ENCODE results near the gene EXOC4.
"Not testable (repeated sequence)": the region's sequence is repeated elsewhere in the genome, so short reads cannot be mapped to it uniquely, and the experiment has no call there.

The EXOC4 gene

DNA sequence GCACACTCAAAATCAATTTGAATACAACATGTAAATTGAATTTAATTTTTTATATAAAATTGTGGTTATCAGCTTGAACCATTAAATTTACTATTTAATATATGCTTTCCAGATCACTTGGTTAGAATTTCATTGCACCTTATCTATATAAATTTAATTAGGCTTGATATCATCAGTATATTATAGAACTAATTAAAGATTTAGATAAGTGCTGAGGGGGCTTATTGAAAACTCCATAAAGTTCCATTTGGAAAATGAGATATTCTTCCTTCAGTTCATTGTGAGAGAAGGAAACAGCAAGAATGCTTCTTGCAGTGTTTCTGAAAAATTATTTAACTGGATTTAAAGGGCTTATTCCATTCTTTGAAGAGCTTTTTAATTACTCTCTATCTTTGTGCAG is 788.6 kb downstream of the EXOC4 start:
- no peak for DNase-seq (ENCODE audit: low spot score)

DNA sequence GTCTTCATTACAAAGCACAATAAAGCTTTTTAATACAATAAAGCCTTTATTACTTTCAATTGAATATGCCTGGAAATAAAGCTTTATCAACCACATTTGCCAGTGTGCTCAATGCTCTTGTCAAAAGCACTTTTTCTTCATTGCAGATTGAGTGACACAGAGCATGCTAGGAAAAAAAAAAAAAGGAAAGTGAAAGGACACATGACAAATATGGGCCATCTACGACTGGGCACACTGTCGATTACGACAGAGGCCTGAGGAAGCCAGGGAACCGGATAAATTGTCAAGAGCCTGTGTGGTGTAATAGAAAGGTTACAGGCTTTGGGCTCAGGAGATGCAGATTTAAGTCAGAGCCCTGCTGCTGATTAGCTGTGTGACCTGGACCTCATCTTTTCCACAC is 789.4 kb downstream of the EXOC4 start:
- no peak for DNase-seq (ENCODE audit: low spot score)

DNA sequence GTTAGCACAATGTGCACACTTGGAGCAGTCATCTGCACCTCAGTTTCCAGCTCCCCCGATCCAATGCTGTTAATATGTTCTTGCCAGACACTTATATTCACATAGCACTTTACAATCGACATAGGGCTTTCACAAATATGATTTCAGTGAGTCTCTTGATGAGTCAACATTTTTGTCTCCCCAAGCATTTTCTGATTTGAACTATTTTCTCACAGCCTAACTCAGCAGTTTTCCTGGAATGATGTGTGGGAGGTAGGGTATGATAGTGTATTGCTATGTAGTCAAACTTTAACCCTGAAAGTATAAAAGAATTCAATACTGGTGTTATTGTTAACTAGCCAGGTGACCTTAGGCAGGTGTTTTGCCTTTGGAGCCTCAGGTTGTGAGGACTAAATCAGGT is 791.8 kb downstream of the EXOC4 start:
- no peak for DNase-seq (ENCODE audit: low spot score)

DNA sequence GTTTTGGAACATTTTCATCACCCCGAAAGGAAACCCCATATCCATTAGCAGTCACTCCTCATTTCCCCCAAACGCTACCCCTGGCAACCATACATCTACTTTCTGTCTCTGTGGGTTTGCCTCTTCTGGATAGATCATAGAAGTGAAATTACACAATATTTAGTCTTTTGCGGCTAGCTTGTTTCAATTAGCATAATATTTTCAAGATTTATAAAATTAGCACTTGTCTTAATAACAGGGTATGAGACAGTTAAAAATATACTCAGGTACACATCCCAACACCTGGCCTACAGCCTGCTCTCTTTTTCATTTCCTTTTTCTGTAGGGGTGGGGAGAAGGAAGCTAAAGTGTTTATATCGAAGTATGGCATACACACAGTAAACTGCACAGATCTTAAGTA is 792.8 kb downstream of the EXOC4 start:
- DNase-seq (ENCODE audit: low spot score) = no peak

DNA sequence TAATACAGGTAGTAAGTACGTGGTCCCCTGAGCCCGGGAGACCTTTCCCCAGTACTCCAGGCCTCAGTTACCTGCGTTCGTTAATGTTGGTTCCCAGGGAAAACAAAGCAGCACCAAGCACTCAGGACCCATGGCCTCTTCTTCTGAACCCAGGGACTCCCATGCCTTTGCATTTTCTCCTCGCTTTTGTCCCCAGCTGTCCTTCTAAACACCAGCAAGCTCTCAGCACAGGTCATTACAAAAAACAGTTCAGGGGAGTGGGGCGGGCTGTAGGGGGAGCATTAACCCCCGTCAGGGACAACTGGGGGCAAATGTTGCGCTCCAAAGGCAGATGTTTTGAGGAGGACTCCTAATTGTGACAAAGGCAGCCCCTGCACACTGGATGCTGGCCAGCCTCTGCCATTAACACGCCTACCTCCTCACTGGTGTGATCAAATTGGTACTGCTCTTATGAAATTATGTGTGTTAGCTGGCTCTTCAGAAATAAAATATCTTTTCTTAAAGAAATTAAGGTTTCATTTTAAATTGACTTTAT is 793.8 kb downstream of the EXOC4 start:
- DNase-seq (ENCODE audit: low spot score) = no peak

DNA sequence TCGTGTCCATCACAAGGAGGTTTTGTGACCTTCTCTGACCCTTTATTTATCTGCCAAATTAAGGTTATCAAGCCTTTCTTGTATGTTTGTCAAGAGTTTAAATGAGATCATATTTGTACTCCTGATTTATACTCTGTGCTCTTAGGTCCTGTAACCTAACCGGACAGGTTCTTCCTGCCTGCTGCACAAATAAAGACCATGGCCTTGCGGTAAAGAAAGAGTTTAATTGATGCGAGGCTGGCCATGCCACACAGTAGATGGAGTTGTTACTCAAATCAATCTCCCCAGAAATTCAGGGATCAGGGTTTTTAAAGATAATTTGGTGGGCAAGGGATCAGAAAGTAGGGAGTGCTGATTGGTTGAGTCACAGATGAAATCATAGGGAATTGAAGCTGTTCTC is 794.8 kb downstream of the EXOC4 start:
- DNase-seq (ENCODE audit: low spot score) = no peak

DNA sequence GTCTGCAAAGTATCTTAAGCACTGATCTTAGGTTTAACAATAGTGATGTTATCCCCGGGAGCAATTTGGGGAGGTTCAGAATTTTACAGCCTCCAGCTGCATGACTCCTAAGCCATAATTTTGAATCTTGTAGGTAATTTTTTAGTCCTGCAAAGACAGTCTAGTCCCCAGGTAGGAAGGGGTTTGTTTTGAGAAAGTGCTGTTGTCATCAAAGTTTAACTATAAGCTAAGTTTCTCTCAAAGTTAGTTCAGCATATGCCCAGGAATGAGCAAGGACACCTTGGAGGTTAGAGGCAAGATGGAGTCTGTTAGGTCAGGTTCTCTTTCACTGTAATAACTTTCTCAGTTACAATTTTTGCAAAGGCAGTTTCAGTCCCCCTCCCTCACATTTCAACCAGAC is 795.3 kb downstream of the EXOC4 start:
- DNase-seq (ENCODE audit: low spot score) = no peak

DNA sequence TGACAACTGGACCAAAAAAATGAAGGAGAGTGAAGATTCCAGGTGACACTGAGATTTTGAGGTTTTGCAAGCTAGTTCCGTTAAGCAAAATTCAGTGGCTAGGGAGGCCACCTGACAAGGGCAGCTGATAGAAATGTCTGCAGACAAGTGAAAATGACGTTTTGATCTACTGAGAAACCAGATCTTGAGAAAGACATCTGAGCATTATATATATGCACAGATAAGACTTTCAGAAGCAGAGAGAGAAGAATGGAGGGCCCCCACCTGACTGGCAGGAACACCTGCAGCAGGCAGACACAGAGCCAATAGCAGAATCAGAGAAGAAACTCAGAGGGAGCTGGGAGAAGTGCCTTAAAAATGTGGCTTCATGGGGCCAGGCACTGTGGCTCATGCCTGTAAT is 798.1 kb downstream of the EXOC4 start:
- no peak for DNase-seq (ENCODE audit: low spot score)

DNA sequence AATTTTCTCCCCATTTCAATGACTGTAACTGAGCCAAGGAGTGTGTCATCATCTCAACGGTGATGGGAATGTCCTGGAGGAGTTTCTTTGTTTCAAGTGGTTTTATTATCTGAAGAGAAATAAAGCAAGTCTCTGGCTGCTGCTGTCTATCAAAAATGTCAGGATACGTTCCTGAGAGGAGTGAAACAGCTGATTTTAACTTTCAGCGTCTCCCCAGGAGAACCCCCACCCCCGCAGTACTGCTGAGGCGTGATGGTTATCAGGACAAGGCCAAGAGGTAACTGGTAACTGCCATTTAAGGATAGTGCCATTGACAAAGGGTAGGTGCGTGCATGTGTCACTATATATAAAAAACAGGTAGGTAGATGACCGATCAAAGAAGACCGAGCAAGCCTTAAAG is 803.9 kb downstream of the EXOC4 start:
- DNase-seq (ENCODE audit: low spot score) = no peak

DNA sequence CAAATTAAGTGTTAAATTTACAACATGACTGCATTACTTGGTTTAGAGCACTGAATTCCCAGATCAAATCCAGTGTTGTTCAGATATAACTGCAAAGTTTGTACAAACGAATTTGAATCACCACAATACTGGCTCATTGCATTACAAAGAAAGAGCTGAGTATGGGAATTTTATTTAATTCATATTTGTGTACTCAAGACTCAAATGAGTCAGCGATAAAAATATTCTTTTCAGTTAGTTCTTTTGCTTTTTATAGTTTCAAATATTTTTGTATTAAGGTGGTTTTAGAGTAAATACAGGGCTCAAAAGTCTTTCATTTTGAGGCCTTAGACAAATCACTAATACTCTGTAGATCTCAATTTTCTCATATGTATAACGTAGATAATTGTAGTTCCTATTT is 805.6 kb downstream of the EXOC4 start:
- DNase-seq (ENCODE audit: low spot score) = no peak

DNA sequence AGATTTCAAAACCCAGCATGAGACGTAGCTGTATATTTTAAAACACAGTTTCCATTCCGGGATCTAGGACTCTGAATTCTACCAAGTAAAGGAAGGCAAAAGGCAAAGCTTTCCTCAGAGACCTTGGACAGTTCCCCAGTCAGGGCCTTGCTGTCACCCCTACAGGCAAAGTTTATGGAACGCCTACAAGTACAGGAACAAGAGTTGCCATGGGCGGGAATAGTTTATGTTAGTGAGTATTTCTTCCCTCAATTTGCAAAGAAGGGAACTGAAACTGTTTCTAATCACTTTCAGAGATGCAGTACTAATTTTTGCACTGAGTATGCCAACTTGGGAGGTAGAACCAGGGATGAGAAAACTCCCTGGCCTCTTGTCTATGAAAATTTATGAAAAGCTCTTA is 806.1 kb downstream of the EXOC4 start:
- DNase-seq (ENCODE audit: low spot score) = no peak

DNA sequence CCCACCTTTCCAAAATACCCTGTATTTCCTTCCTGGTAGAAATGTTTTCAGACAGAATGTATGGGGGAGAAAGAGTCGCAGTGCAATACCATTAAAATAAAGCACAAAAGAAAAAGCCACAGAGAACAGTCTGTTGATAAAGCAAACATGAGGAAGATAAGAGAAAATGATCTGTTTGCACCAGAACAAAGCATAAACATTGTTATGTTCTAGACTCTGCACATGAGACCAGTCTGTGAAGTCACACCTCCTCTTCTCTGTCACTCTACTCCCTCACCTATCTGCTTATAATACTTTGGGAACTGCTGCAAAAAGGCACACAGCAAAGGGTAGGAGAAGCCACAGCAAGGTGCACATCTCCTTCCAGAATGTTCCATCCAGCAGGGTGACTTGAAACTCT is 807.0 kb downstream of the EXOC4 start:
- DNase-seq (ENCODE audit: low spot score) = no peak

DNA sequence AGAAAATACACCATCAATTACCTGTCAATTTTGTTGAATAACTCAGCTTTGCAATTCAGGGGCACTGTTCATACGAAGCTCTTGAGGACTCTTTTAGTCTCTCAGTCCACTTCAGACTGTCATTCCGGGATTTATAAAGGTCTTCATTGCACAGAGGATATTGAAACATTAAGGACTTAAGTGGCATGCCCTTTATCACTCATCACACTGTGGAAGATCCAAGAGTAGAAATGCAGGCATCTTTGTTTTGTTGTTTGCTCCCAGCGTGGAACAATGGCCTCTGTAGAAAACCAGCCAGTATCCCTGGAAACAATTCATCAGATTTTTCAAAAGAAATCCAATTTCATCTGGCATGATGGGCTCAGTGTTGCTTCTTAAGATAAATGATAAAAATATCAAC is 808.0 kb downstream of the EXOC4 start:
- no peak for DNase-seq (ENCODE audit: low spot score)

DNA sequence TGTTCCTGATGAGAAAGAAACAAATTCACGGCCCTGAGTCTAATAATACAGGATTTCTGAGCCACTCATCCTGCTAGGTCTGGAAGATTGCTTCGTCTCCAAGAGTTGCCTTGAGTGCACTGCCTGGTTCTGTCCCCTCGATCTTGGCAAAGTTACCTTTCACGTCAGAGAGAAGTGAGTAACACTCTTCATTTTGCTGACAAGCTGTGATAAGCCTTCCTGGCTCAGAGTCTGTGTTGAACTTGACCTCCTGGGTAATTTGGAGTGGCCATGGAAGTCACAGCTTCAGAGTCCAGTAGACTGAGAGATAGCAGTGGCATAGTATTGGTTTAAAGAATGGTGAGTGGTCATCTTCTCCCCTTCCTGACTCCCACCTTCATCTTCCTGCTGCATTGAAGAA is 809.6 kb downstream of the EXOC4 start:
- no peak for DNase-seq (ENCODE audit: low spot score)

DNA sequence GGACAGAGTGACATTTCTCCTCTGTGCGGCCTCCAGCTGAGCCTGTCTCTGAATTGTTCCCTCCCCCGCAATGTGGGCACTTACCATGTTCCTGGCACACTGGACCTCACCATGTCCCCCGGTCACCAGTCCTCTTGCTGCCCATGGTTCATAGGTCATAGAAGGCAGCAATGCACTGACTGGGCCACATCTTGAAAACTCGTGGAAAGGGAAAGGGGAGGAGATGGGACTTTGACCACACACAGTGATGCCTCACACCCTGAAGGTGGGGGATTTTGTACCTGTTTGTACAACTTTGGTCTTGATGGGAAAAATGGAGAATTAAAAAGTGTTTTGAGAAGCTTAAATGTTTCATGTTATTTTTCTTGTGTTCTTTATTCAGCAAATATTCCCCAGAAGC is 812.5 kb downstream of the EXOC4 start:
- no peak for DNase-seq (ENCODE audit: low spot score)

DNA sequence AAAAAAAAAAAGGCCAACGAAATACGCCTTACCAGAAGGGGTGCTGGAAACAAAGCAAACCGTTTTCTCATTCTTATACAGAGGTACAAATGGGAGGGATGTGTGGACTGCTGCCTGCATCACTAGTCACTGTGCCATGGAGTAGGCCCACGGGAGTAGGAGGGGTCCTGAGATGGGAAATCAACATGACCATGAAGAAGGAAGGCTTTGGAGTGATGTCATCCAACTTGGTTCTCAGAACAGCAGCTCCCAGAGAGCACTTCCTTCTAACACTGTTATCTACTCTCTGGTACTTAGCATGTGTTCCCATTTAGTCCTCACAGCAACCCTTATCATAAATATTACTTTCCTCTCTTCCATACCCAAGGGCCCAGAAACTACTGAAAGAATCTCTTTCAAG is 814.3 kb downstream of the EXOC4 start:
- no peak for DNase-seq (ENCODE audit: low spot score)

DNA sequence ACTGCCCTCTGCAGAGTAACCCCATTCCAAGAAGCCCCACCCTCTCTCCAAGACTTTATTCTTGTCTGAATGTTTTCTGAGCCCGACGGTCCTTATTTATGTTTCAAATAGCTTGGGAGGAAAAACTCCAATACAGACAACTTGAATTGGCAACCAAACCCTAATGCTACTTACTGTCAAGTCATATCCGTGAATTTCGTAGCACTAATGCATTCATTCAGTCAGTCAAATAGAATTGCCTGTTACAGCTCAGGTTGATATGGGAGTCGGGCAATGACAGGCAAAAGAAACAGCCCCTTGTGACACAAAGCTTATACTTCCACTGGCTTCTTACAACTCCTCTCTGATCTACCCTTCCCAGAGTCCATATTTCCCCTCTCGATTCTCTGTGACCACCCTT is 815.8 kb downstream of the EXOC4 start:
- DNase-seq (ENCODE audit: low spot score) = no peak

DNA sequence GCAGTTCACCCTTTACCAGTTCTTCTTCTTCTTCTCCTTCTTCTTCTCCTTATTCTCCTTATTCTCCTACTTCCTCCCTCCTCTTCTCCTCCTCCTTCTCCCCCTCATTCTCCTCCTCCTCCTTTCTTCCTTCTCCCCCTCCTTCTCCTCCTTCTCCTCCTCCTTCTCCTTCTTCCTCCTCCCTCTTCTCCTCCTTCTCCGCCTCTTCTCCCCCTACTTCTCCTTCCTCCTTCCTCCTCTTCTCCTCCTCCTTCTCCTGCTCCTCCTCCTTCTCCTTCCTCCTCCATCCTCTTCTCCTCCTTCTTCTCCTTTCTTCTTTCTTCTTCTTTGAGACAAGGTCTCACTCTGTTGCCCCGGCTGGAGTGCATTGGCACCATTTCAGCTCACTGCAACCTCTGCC is 816.3 kb downstream of the EXOC4 start:
- no peak for DNase-seq (ENCODE audit: low spot score)

DNA sequence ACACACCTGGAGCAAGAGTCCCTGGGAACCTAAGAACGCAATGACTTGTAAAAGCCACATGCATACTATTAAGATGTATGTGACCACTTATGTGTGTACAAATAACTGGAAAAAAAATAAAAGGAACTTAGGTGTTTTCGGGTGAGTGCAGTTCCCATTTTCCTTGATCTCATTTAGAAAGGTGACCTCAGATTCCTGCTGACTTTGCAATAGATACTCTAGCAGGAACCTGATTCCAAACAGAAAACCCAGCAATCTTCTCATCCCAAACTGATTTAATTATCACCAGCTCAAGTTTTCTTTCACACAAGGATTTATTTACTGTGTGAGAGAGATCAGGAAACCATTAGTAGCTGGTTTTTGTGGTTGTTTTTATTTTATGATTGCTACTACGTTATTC is 817.8 kb downstream of the EXOC4 start:
- no peak for DNase-seq (ENCODE audit: low spot score)

DNA sequence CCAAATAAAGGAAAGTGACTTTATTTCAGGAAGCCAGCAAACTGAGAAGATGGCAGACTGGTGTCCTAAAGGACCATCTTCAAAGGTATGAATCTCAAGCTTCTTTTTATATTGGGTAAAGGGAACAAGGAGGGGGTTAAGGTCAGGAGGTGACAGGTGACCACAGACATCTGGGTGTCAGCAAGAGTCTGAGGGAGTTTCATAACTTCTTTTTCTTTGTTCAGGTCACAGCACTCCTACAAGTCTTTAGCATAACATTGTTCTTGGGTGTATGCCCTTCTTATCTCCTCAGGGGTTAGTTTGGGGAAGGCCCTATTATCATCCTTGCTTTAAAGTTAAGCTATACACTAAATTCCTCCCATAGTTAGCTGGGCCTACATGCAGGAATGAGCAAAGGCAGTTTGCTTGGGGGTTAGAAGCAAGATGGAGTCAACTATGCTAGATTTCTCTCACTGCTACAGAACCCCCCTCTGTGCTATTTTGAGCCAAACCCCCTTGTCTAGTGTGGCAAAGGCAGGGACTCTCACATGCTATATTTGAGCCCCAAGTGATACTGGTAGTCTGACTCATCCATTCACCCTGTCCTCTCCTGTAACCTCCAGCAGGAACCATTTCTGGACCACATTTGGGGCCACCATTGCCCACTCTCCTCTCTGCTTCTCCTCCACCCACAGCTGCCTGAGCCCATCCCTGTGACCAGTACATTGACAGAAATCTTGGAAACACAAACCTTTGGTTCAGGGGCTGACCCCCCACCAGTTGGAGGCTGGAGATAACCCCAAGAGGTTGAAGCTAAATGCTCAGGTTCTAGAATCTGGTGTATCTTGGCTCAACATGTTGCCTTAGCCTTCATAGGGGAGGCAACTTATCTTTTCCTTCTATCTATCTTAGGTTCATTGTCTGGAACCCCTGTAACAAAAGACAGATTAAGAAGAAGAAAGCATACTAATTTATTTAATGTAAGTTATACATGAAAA is 818.8 kb downstream of the EXOC4 start:
- DNase-seq (ENCODE audit: low spot score) = no peak

DNA sequence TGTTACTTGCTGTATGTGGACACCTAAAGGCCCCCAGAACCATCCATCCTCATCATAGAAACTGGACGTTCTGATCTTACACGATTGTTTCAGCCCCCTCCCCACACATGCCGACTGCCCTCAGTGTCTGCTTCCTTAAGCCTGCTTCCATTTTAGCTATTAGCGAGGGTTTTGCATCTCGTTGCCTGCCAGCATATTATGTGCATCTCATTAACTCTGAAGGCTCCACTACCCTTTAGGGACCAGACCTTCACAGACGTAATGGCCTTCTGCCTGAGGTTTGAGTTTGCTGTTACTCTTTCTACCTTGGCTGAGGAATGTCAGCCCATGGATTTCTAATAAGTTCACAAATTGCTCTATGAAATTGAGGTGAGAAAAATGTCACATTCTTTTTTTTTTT is 820.4 kb downstream of the EXOC4 start:
- DNase-seq (ENCODE audit: low spot score) = no peak

DNA sequence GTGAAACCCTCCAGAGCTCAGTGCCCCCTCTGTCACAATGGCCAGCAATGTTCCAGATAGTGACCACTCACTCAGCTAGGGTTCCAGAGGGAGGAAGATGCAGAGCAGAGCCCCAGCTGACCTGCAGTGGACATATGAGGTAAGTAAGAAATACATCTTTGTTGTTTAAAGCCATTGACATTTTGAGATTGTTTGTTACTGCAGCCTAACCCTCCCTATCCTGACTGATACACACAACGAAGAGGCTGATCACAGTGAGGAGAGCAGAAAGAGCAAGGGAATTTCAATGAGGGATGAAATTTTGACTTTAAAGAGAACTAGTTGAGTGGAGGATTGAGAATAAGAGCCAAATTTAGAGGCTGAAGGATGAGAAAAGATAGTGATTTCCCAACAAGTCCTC is 822.9 kb downstream of the EXOC4 start:
- DNase-seq (ENCODE audit: low spot score) = no peak

DNA sequence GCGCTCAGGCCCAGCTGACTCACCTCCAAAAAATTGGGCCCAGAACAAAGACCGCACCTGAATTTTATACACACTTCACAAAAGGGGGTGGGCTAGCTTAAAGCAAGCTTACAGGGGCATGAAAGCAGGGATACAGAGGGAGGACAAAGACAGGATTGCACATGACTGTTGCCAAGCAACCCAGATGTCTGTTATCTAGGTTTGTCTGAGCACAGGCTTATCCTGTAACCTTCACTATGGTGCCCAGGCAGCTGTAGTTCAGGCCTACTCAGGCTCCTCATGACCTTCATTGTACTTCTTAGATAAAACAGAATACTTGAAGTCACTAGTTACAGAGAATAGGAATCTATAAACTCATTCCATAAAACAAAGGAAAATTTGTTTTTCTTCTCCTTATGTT is 824.7 kb downstream of the EXOC4 start:
- not testable (repeated sequence) for DNase-seq (ENCODE audit: low spot score)

DNA sequence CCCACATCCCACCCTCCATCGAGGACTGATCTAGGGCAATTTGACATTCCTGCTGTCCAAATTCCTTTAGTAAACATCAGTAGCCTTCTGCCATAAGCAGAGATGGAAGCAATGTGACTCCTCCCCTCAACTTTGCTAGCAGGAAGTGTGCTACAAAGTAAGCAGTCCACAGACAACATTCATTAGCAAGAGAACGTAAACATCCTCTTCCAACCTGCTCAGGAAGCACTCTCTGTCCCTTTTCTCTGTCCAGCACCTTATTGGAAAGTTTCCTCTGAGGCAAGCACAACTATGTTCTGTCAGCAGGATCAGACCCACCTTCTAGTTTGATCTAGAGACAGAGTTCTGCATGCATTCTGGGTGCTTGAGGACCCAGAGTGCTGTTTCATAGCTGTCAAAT is 826.1 kb downstream of the EXOC4 start:
- DNase-seq (ENCODE audit: low spot score) = no peak

All from COLO829 (cell line).